ENCODE measurements around the gene GNB3. TPM values are rescaled to one million over a fixed set of nuclear protein-coding genes. Genes with fewer than 3 reads are reported as not detected.

The GNB3 gene
- total and polyA plus RNA-seq, 9 of the 15 experiments (the other 6 are each of a cell fraction or from before 2014, with no cell fraction given) = 1.4 to 5.8 (median 2.0) TPM

GRCh38 chr12:6851153-6851920, 10.6 kb downstream of the GNB3 start, which contains the start of gene CDCA3 (continued):
- TF ChIP-seq USF1 (CRISPR knock-in tag; IDR thresholded peaks at IDR 0.05) (no peak), KDM5B (IDR thresholded peaks at IDR 0.05; ENCODE audit: insufficient replicate concordance, low read depth, low read length) (peak; percentile 65), FOXJ3 (CRISPR knock-in tag; IDR thresholded peaks at IDR 0.05) (no peak), NFRKB (IDR thresholded peaks at IDR 0.05; ENCODE audit: low read depth) (no peak), GABPA (tag; conservative IDR thresholded peaks at IDR 0.05; ENCODE audit: low read depth) (no peak), CHCHD3 (CRISPR knock-in tag; IDR thresholded peaks at IDR 0.05) (no peak; the same call in 1 of the 2 replicates), ZNF444 (CRISPR knock-in tag; IDR thresholded peaks at IDR 0.05) (no peak), RBFOX2 (IDR thresholded peaks at IDR 0.05; ENCODE audit: low read depth, low read length) (peak; percentile 10), HCFC1 (IDR thresholded peaks at IDR 0.05; ENCODE audit: low read depth, low read length) (no peak), ZNF717 (CRISPR knock-in tag; IDR thresholded peaks at IDR 0.05) (no peak), HNRNPH1 (optimal IDR thresholded peaks at IDR 0.05; ENCODE audit: low read depth, low read length) (no peak), LEF1 (IDR thresholded peaks at IDR 0.05) (no peak), MECOM (CRISPR knock-in tag; IDR thresholded peaks at IDR 0.05) (no peak), ATF4 (CRISPR knock-in tag; IDR thresholded peaks at IDR 0.05) (no peak), TOE1 (IDR thresholded peaks at IDR 0.05; ENCODE audit: borderline replicate concordance) (no peak), TOE1 (CRISPR knock-in tag; IDR thresholded peaks at IDR 0.05; ENCODE audit: borderline replicate concordance, low read depth) (no peak), ZNF324 (CRISPR knock-in tag; IDR thresholded peaks at IDR 0.05) (no peak), SNRNP70 (optimal IDR thresholded peaks at IDR 0.05; ENCODE audit: low read depth, low read length) (no peak)
- TF ChIP-seq, protein P1, sequence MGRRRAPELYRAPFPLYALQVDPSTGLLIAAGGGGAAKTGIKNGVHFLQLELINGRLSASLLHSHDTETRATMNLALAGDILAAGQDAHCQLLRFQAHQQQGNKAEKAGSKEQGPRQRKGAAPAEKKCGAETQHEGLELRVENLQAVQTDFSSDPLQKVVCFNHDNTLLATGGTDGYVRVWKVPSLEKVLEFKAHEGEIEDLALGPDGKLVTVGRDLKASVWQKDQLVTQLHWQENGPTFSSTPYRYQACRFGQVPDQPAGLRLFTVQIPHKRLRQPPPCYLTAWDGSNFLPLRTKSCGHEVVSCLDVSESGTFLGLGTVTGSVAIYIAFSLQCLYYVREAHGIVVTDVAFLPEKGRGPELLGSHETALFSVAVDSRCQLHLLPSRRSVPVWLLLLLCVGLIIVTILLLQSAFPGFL (CRISPR knock-in tag; IDR thresholded peaks at IDR 0.05) = no peak
- TF ChIP-seq, protein P2, sequence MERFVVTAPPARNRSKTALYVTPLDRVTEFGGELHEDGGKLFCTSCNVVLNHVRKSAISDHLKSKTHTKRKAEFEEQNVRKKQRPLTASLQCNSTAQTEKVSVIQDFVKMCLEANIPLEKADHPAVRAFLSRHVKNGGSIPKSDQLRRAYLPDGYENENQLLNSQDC (CRISPR knock-in tag; IDR thresholded peaks at IDR 0.05) = no peak
- TF ChIP-seq, protein P3, sequence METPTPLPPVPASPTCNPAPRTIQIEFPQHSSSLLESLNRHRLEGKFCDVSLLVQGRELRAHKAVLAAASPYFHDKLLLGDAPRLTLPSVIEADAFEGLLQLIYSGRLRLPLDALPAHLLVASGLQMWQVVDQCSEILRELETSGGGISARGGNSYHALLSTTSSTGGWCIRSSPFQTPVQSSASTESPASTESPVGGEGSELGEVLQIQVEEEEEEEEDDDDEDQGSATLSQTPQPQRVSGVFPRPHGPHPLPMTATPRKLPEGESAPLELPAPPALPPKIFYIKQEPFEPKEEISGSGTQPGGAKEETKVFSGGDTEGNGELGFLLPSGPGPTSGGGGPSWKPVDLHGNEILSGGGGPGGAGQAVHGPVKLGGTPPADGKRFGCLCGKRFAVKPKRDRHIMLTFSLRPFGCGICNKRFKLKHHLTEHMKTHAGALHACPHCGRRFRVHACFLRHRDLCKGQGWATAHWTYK (CRISPR knock-in tag; IDR thresholded peaks at IDR 0.05) = no peak
- TF ChIP-seq, protein P4, sequence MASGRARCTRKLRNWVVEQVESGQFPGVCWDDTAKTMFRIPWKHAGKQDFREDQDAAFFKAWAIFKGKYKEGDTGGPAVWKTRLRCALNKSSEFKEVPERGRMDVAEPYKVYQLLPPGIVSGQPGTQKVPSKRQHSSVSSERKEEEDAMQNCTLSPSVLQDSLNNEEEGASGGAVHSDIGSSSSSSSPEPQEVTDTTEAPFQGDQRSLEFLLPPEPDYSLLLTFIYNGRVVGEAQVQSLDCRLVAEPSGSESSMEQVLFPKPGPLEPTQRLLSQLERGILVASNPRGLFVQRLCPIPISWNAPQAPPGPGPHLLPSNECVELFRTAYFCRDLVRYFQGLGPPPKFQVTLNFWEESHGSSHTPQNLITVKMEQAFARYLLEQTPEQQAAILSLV (tag; IDR thresholded peaks at IDR 0.05) = no peak

Data from K562 (cell line).